ENCODE data around the gene PDHX.

PDHX gene

GRCh38 chr11:34996958-34997357 lies 80.5 kb downstream of the PDHX start:
- no peak for DNase-seq

- DNase-seq: peak; percentile 31
Measured at GRCh38 chr11:34997952-34998528, 81.6 kb downstream of the PDHX start.

- peak; percentile 25 for DNase-seq
Measured at GRCh38 chr11:34999453-34999852, 83.0 kb downstream of the PDHX start.

GRCh38 chr11:35003186-35003585 lies 86.8 kb downstream of the PDHX start:
- no peak for DNase-seq

GRCh38 chr11:35003658-35004057 lies 87.2 kb downstream of the PDHX start:
- no peak for DNase-seq

GRCh38 chr11:35005141-35005780 lies 88.8 kb downstream of the PDHX start:
- DNase-seq: no peak

GRCh38 chr11:35006389-35007128 lies 90.1 kb downstream of the PDHX start:
- no peak for DNase-seq

- no peak for DNase-seq
Measured at GRCh38 chr11:35007277-35007676, 90.9 kb downstream of the PDHX start.

- DNase-seq: peak; percentile 94
Measured at GRCh38 chr11:35009191-35009943, 92.9 kb downstream of the PDHX start.

- DNase-seq: peak; percentile 17
Measured at GRCh38 chr11:35009944-35010342, 93.5 kb downstream of the PDHX start.

GRCh38 chr11:35010654-35011053 lies 94.2 kb downstream of the PDHX start:
- no peak for DNase-seq

- no peak for DNase-seq
Measured at GRCh38 chr11:35011389-35011788, 95.0 kb downstream of the PDHX start.

GRCh38 chr11:35011944-35012343 lies 95.5 kb downstream of the PDHX start:
- DNase-seq: no peak

GRCh38 chr11:35012467-35013191 lies 96.2 kb downstream of the PDHX start:
- DNase-seq: no peak

- no peak for DNase-seq
Measured at GRCh38 chr11:35013514-35014233, 97.3 kb downstream of the PDHX start.

- peak; percentile 67 for DNase-seq
Measured at GRCh38 chr11:35014346-35014745, 97.9 kb downstream of the PDHX start.

- DNase-seq: no peak
Measured at GRCh38 chr11:35015621-35016387, 99.4 kb downstream of the PDHX start.

- DNase-seq: no peak
Measured at GRCh38 chr11:35016916-35017315, 100.5 kb downstream of the PDHX start.

- DNase-seq: no peak
Measured at GRCh38 chr11:35017528-35018342, 101.3 kb downstream of the PDHX start.

- DNase-seq: no peak
Measured at GRCh38 chr11:35021589-35021988, 105.2 kb downstream of the PDHX start.

Data from NCI-H226 (cell line).